Measurements from ENCODE around the gene STRN4. TPM values are rescaled to one million over a fixed set of nuclear protein-coding genes. Genes with fewer than 3 reads are reported as not detected.

The STRN4 gene
- total RNA-seq, 1 donor from 2014 or later: 41.9 TPM

DNA sequence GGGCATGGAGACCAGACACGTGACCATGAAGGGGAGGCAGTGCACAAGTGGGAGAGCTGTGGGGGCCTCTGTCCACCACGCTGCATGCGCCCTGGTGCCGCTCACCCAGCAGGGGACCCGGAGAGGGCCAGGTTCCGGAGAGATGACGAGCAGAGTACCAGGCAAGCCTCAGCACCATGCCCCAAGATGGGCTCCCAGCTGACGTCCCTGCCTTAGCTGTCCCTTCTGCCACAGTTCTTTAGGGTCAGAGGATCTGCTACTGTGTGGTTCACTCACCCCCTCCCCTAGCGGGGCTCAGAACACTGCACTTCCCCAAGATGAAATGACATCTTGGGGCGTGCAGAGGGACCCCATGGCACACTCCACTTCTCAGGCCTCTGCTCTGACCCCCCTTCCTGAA lies 19.7 kb downstream of the STRN4 start:
- DNase-seq (ENCODE audit: low spot score): no peak

DNA sequence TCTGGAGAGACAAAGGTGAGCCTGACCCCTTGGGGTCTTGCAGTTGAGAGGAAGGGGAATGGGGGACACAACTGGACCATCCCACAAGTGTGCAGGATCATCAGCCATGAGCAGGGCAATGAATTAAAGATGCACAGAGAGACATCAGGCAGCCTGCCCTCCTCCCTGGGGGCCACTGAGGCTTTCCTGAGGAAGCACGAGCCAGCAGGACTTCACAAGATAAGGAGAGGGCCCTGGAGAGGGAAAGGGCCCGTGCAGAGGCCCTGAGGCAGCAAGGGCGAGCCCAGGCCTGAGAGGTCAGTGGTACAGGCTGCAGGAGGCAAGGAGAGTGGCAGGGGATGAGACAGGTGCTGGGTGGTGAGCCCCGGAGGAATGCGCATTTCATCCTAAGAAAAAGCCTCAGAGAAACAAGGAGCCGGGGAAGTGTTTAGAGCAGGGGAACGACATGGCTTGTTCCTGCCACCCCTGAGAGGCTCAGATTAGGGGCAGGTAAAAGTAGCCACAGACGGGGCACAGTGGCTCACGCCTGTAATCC lies 20.3 kb downstream of the STRN4 start:
- no peak for DNase-seq (ENCODE audit: low spot score)

DNA sequence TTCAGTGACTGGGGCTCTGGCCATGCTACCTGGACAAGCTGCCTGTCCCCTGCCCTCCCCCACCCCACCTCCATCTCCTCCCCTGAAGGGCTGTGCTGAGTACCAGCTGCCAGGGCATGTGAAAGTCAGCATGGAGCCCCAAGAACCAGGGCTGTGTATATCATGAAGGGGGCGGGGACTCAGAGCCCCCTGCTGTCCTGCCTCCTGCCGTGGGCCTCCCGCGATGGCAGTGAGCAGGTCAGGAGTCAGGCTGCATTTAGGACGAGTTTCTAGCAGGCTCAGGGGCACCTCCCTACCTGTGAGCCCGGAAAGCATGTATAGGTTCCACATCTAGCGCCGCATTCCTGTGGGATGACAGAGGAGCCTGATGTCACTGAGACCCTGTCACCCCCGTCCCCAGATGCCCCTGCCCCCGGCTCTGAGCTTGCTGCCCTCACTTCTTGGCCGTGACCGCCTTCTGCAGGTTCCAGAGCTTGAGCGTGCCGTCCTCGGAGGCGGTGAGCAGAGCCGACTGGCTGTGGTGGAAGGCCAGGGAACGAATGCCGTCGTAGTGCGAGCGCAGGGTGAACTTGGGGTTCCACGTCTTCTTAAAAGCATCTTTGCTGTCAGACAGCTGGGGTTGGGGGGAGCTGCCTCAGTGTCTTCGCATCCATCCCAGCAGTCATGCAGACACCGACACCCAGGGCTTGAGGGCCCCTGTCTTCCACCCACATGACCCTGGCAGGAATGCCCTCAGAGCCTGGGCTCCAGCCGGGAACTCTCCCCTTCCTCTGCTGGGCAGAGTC lies 21.0 kb downstream of the STRN4 start:
- no peak for DNase-seq (ENCODE audit: low spot score)

DNA sequence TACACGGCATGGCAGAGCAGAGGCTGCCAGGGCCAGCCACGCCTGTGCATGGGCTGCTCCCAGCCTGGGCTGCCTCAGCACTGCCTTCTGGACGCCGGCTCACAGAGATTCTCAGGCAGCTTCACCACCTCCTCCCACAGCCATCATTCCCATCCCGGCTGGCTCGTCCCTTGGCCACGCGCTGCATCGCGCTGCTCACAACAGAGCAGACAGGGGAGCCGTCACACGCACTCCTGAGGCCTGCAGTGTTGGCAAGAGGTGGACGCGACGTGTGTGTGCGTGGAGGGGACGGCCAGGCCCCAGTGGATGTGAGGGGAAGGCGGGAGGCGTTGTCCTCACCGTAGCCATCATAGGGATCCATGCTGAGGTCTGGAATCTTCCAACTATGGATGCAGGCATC lies 21.8 kb downstream of the STRN4 start:
- no peak for DNase-seq (ENCODE audit: low spot score)

DNA sequence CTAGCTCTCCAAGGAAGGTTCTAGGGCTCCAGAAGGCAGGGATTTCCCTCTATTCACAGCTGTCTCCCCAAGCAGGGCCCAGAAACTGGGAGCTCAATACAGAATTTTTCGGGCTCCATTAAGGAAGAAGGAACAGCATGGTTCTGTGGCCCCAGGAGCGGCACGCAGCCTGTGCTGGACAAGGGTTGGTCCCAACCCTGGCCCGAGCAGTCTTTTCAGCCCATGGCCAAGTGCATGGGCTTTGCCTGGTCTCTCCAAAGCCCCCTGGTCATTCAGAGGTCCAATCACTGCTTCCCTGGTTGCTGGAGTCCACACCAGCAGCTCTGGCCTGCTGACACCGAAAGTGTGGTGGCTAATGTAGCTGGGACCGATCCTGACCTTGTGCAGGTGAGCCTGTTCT lies 22.8 kb downstream of the STRN4 start:
- no peak for DNase-seq (ENCODE audit: low spot score)

- DNase-seq (ENCODE audit: low spot score): no peak
Measured at GRCh38 chr19:46723023-46723461, 23.2 kb downstream of the STRN4 start.

- DNase-seq (ENCODE audit: low spot score): no peak
Measured at GRCh38 chr19:46722421-46723022, 23.7 kb downstream of the STRN4 start.

- no peak for DNase-seq (ENCODE audit: low spot score)
Measured at GRCh38 chr19:46722004-46722380, 24.3 kb downstream of the STRN4 start.

DNA sequence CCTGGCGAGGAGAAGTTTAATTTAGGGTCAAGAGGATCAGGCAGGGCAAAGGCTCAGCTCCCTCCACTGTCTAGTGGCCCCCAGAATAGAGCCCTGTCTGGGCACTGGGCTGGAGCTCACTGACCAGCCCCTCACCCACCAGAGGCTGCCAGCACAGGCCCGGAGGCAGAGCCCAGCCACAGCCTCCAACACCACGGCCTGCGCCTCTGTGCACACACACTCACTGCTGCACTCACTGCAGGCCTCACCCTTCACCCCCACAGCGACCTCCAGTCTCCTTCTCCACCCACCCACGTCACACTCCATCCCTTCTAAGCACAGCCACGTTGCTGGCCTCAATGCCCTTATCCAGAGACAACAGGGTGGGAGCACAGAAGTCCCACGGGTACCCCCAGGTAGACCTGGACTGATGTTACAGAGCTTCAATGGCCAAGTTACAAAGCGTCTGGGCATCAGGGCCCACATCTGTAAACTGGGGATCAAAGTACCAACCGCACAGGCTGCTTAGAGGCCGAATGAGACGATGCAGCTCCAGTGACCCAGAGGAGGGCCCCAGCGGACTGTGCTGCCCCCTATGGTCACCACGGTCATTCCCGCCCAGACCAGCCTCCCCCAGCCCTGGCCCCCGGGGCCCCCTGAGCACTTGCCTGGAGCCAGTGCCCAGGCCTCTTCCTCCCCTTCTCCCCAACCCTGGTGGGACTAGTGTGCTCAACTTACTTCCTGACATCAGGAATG lies 24.8 kb downstream of the STRN4 start:
- DNase-seq (ENCODE audit: low spot score): no peak

- no peak for DNase-seq (ENCODE audit: low spot score)
Measured at GRCh38 chr19:46720503-46721239, 25.6 kb downstream of the STRN4 start.

GRCh38 chr19:46719629-46720502 lies 26.4 kb downstream of the STRN4 start:
- peak; percentile 62 for DNase-seq (ENCODE audit: low spot score)

GRCh38 chr19:46718934-46719622 lies 27.2 kb downstream of the STRN4 start:
- no peak for DNase-seq (ENCODE audit: low spot score)

DNA sequence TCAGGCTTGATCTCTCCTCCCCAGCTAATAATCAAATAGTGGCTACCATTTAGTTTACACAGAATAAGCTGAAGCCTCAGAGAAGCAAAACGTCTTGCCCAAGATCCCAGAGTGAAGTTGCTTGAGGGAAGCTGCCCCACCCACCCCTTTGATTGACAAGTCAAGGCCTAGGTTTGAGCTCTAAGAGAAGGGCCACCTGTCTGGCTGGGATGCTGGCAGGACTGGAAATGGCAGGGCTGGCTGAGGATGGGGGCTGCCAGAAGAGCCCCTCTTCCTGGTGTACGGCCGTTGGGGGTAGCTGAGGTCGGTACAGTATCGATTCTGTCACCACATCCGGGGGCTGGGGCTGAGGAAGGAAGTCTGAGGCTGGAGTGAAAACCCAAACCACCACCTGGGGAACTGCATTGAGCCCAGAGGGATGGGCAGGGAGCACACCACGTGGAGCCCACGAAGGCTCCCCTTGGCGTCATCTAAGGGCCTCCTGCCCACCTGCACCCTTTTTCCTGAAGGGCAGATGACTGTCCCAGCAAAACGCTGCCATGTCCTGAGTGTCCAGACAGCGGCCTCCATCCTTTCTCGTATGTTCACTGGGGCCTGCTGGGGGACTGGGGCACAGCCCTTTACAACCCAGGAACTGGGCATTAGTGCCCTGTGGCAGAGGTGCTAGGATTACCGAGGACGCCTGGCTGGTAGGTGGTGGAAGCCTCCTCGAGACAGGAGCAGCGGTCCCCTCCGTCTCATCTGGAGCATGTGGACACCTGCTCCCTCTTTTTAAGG lies 27.9 kb downstream of the STRN4 start:
- DNase-seq (ENCODE audit: low spot score): no peak

DNA sequence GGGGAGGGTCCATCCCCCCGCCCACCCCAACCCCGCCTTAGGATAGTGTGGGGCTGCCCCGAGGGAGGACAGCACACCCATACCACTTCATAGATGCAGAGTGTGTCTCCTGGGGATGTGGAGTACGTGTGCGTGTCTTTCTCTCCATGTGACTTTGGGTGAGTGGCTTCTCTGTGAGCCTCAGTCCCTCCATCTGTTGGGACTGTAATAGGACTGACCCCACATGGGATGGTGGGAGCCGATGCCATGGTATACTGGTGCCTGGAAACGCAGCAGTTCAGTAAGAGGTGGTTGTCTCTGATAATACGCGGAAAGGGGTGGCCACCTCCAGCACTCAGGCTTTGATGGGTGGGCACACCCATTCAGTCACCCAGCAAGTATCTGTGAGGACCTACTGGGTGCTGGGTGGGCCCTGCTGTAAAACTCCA lies 28.5 kb downstream of the STRN4 start:
- no peak for DNase-seq (ENCODE audit: low spot score)

- peak; percentile 89 for DNase-seq (ENCODE audit: low spot score)
Measured at GRCh38 chr19:46717034-46717715, 29.1 kb downstream of the STRN4 start, which contains the start of gene PRKD2. Gene PRKD2, minus strand, starts transcription at chr19:46717114. Its CDS starts 744 bp downstream, at chr19:46716370.

DNA sequence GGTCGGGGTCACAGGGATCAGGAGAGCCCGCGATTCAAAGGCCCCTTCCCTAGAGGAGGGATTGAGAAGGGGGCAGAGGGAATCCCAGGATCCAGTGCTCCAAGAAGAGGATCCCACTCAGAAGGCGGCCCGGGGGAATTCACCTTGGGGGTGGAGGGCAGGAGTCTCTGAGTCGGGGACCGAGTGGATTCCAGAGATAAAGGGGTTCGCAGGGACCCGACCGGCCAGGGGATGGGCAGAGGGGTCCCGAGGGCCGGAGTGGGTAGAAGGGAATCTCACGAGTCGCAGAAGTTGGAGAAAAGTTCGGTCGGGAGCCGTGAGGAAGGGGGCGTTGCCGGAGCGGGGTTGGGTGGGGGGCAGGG lies 29.6 kb downstream of the STRN4 start:
- no peak for DNase-seq (ENCODE audit: low spot score)

- DNase-seq (ENCODE audit: low spot score): no peak
Measured at GRCh38 chr19:46715975-46716671, 30.1 kb downstream of the STRN4 start.

DNA sequence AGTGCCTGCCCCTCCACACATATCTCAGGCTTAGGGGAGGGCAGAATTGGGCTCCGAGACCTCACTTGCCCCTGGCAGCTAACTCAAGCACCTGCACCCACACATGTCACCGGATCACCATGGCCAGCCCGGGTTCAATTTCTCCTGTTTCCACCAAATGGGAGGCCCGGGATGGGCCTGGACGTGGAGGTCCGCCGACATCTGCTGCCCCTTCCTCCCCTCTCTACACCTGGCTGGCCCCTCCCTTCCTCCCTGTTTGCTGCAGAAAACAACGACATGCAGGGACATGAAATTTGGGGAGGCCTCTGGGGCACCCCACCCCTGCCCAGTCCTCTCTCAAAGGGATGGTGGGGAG lies 30.7 kb downstream of the STRN4 start:
- no peak for DNase-seq (ENCODE audit: low spot score)
